Large intestine (tissue), 3 donors: Measurements from ENCODE around the gene RASGEF1C. TPM values are rescaled to one million over a fixed set of nuclear protein-coding genes. Genes with fewer than 3 reads are reported as not detected.

ENCODE experiments used
- DNase-seq, 2 donors: peaks; one replicate each; pipeline versions ENCODE4 v3.0.0 to v3.0.0-alpha.2; 2013
- H3K27ac ChIP-seq: one replicate; pipeline ENCODE4 v1.5.1; 2013; ENCODE audit warnings: low read length
- H3K27me3 ChIP-seq: 2 replicates; pipeline ENCODE4 v1.6.1; 2013; ENCODE audit warnings: low read length; ENCODE audit not compliant: control insufficient read depth, insufficient read depth
- H3K36me3 ChIP-seq: 2 replicates; pipeline ENCODE4 v1.6.1; 2013; ENCODE audit warnings: low read length; ENCODE audit not compliant: control insufficient read depth, insufficient read depth
- H3K4me1 ChIP-seq: one replicate; pipeline ENCODE4 v1.6.1; 2013; ENCODE audit warnings: low read length; ENCODE audit not compliant: control insufficient read depth, insufficient read depth
- H3K4me3 ChIP-seq: one replicate; pipeline ENCODE4 v1.5.1; 2013; ENCODE audit warnings: low read length
- H3K9me3 ChIP-seq: one replicate; pipeline ENCODE4 v1.6.1; 2013; ENCODE audit warnings: mild to moderate bottlenecking, low read depth, low read length, moderate library complexity; ENCODE audit not compliant: control insufficient read depth
- WGBS: methylation state at CpG from one replicate; pipeline ENCODE4 v1.1.5; 2013; ENCODE audit warnings: low lambda C conversion rate; ENCODE audit not compliant: insufficient coverage; 5-methylcytosine and 5-hydroxymethylcytosine counted together
- polyA plus RNA-seq: library from polyadenylated mRNA; unstranded; fragments of 120-200 nt; gene quantifications from one replicate; pipeline ENCODE4 v1.2.1, GENCODE V29; 2013

RASGEF1C gene
- polyA plus RNA-seq, 1 donor = 1.3 TPM

- Histone ChIP-seq H3K27me3 (peaks cover 14% of the 10 kb centered on the region), H3K9me3 (peaks cover 6% of the 10 kb centered on the region), H3K4me1 (peaks cover 5% of the 10 kb centered on the region), H3K27ac (no peak overlapping the region), H3K36me3 (no peaks in the 10 kb centered on the region), H3K4me3 (no peak overlapping the region)
- DNase-seq = no peak
- WGBS = no CpG with 5 or more reads among the region's 8 CpGs
Observed at GRCh38 chr5:180202939-180203573, 6.0 kb downstream of the RASGEF1C start.

GRCh38 chr5:180201051-180201987, 7.7 kb downstream of the RASGEF1C start:
- WGBS = no CpG with 5 or more reads among the region's 23 CpGs
- Histone ChIP-seq H3K4me1 (no peaks in the 10 kb centered on the region), H3K27me3 (no peaks in the 10 kb centered on the region), H3K27ac (no peak overlapping the region), H3K36me3 (no peaks in the 10 kb centered on the region), H3K4me3 (no peak overlapping the region), H3K9me3 (no peaks in the 10 kb centered on the region)
- DNase-seq = no peak

GRCh38 chr5:180199390-180199789, 9.6 kb downstream of the RASGEF1C start:
- no peak for DNase-seq
- no CpG with 5 or more reads among the region's 8 CpGs for WGBS
- Histone ChIP-seq H3K4me3 (no peak overlapping the region), H3K27ac (no peak overlapping the region), H3K4me1 (no peaks in the 10 kb centered on the region), H3K9me3 (peaks cover 3% of the 10 kb centered on the region), H3K36me3 (no peaks in the 10 kb centered on the region), H3K27me3 (no peaks in the 10 kb centered on the region)

- WGBS = no CpG with 5 or more reads among the region's 4 CpGs
- H3K4me3 ChIP-seq = no peak overlapping the region
- no peaks in the 10 kb centered on the region for H3K4me1 ChIP-seq
- peaks cover 3% of the 10 kb centered on the region for H3K9me3 ChIP-seq
- H3K36me3 ChIP-seq = no peaks in the 10 kb centered on the region
- H3K27ac ChIP-seq = no peak overlapping the region
- no peaks in the 10 kb centered on the region for H3K27me3 ChIP-seq
- no peak for DNase-seq
Observed at GRCh38 chr5:180198208-180198607, 10.8 kb downstream of the RASGEF1C start.

- Histone ChIP-seq H3K36me3 (no peaks in the 10 kb centered on the region), H3K4me1 (no peaks in the 10 kb centered on the region), H3K4me3 (no peak overlapping the region), H3K27me3 (no peaks in the 10 kb centered on the region), H3K27ac (no peak overlapping the region), H3K9me3 (peaks cover 3% of the 10 kb centered on the region)
- DNase-seq = no peak
- no CpG with 5 or more reads among the region's 14 CpGs for WGBS
Observed at GRCh38 chr5:180197016-180197702, 11.9 kb downstream of the RASGEF1C start.

- no CpG with 5 or more reads among the region's 34 CpGs for WGBS
- H3K27me3 ChIP-seq = no peaks in the 10 kb centered on the region
Observed at GRCh38 chr5:180194410-180195345, 14.3 kb downstream of the RASGEF1C start.

GRCh38 chr5:180193749-180194375, 15.1 kb downstream of the RASGEF1C start:
- no peak for DNase-seq
- H3K9me3 ChIP-seq = peaks cover 3% of the 10 kb centered on the region
- H3K4me3 ChIP-seq = no peak overlapping the region
- H3K4me1 ChIP-seq = no peaks in the 10 kb centered on the region
- H3K27ac ChIP-seq = no peak overlapping the region
- WGBS = 97% methylated on average over 5 of the region's 24 CpGs
- no peaks in the 10 kb centered on the region for H3K27me3 ChIP-seq
- no peaks in the 10 kb centered on the region for H3K36me3 ChIP-seq

More at GRCh38 chr5:180194410-180195345, 14.3 kb downstream of the RASGEF1C start:
- Histone ChIP-seq H3K36me3 (no peaks in the 10 kb centered on the region), H3K27ac (no peak overlapping the region), H3K4me3 (no peak overlapping the region), H3K9me3 (peaks cover 3% of the 10 kb centered on the region), H3K4me1 (no peaks in the 10 kb centered on the region)
- no peak for DNase-seq

GRCh38 chr5:180191716-180192115, 17.3 kb downstream of the RASGEF1C start:
- DNase-seq = no peak
- no peak overlapping the region for H3K27ac ChIP-seq
- H3K27me3 ChIP-seq = no peaks in the 10 kb centered on the region
- peaks cover 3% of the 10 kb centered on the region for H3K9me3 ChIP-seq
- no peaks in the 10 kb centered on the region for H3K4me1 ChIP-seq
- H3K4me3 ChIP-seq = no peak overlapping the region
- H3K36me3 ChIP-seq = no peaks in the 10 kb centered on the region
- WGBS = no CpG with 5 or more reads among the region's 6 CpGs

- DNase-seq = no peak
- H3K4me3 ChIP-seq = no peak overlapping the region
Observed at GRCh38 chr5:180187767-180188166, 21.2 kb downstream of the RASGEF1C start.

More at GRCh38 chr5:180187767-180188166, 21.2 kb downstream of the RASGEF1C start:
- 90% methylated on average over 2 of the region's 2 CpGs for whole genome bisulfite sequencing
- H3K27me3 ChIP-seq = no peaks in the 10 kb centered on the region
- no peaks in the 10 kb centered on the region for H3K9me3 ChIP-seq
- H3K27ac ChIP-seq = no peak overlapping the region
- no peaks in the 10 kb centered on the region for H3K4me1 ChIP-seq
- no peaks in the 10 kb centered on the region for H3K36me3 ChIP-seq
